AG09319 (cell line): ENCODE data around the gene ARHGAP42.
A peak's percentile ranks its signal among the peaks of the same experiment; 100 is the strongest.

Experiments used
- DNase-seq: peaks from one replicate; pipeline ENCODE4 v3.0.0-alpha.2; 2010; ENCODE audit warnings: low read depth; ENCODE audit errors: extremely low read depth
- CTCF ChIP-seq: IDR thresholded peaks from 2 replicates; pipeline ENCODE4 v1.5.1; 2011; ENCODE audit warnings: low read depth, mild to moderate bottlenecking, inconsistent platforms, low read length, moderate library complexity

Gene ARHGAP42

GRCh38 chr11:100929377-100929776, 242.3 kb downstream of the ARHGAP42 start:
- no peak for TF ChIP-seq CTCF
- no peak for DNase-seq

- DNase-seq, result peak; percentile 41
- peak; percentile 41 for TF ChIP-seq CTCF
These were observed 243.2 kb downstream of the ARHGAP42 start for GRCh38 chr11:100930185-100930778.

- TF ChIP-seq CTCF, result peak; percentile 45
- DNase-seq, result no peak
These were observed 245.5 kb downstream of the ARHGAP42 start for GRCh38 chr11:100932474-100933100.

GRCh38 chr11:100936781-100937180, 249.7 kb downstream of the ARHGAP42 start:
- no peak for DNase-seq
- no peak for TF ChIP-seq CTCF

- no peak for TF ChIP-seq CTCF
- DNase-seq, result no peak
These were observed 252.5 kb downstream of the ARHGAP42 start for GRCh38 chr11:100939571-100939970.

GRCh38 chr11:100940111-100940510, 253.0 kb downstream of the ARHGAP42 start:
- DNase-seq, result no peak
- no peak for TF ChIP-seq CTCF

GRCh38 chr11:100941033-100941432, 253.9 kb downstream of the ARHGAP42 start:
- no peak for DNase-seq
- TF ChIP-seq CTCF, result no peak
